Measurements from ENCODE around the gene TJP1.
"Not testable (repeated sequence)": the region's sequence is repeated elsewhere in the genome, so short reads cannot be mapped to it uniquely, and the experiment has no call there.

TJP1 gene

DNA sequence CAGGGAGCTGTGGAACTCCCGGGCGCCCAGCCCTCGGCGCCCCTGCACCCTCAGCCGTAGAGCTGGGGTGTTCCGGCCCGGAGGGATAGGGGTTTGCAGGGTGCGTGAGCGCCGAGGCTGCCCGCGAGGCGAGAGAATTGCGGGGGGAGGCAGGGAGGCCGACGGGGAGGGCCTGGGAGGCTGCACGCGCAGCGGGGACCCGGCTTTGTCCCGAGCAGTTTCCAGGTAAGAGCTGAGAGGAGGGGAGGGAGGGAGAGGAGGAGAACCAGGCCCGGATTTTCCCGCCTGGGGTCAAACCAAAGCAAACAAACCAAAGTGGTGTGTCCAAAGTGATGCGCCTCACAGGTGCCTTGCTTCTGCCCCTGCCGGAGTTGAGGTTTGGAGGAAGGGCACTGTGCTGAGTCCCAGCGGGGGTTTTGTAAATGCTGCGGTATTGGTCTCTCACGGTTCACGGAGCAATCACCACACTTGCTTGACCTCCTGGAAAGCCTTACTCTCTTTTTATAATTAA lies 146.4 kb downstream of the TJP1 start:
- TF ChIP-seq, protein P1, sequence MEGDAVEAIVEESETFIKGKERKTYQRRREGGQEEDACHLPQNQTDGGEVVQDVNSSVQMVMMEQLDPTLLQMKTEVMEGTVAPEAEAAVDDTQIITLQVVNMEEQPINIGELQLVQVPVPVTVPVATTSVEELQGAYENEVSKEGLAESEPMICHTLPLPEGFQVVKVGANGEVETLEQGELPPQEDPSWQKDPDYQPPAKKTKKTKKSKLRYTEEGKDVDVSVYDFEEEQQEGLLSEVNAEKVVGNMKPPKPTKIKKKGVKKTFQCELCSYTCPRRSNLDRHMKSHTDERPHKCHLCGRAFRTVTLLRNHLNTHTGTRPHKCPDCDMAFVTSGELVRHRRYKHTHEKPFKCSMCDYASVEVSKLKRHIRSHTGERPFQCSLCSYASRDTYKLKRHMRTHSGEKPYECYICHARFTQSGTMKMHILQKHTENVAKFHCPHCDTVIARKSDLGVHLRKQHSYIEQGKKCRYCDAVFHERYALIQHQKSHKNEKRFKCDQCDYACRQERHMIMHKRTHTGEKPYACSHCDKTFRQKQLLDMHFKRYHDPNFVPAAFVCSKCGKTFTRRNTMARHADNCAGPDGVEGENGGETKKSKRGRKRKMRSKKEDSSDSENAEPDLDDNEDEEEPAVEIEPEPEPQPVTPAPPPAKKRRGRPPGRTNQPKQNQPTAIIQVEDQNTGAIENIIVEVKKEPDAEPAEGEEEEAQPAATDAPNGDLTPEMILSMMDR (IDR thresholded peaks at IDR 0.05; ENCODE audit: low read depth, low read length) = no peak
- peak overlapping the region; percentile 59 for H3K4me3 ChIP-seq (ENCODE audit: low read depth, low read length)

GRCh38 chr15:29674661-29675533 lies 147.4 kb downstream of the TJP1 start:
- peak overlapping the region; percentile 59 for H3K4me3 ChIP-seq (ENCODE audit: low read depth, low read length)
- TF ChIP-seq, protein P1 (IDR thresholded peaks at IDR 0.05; ENCODE audit: low read depth, low read length) = no peak

DNA sequence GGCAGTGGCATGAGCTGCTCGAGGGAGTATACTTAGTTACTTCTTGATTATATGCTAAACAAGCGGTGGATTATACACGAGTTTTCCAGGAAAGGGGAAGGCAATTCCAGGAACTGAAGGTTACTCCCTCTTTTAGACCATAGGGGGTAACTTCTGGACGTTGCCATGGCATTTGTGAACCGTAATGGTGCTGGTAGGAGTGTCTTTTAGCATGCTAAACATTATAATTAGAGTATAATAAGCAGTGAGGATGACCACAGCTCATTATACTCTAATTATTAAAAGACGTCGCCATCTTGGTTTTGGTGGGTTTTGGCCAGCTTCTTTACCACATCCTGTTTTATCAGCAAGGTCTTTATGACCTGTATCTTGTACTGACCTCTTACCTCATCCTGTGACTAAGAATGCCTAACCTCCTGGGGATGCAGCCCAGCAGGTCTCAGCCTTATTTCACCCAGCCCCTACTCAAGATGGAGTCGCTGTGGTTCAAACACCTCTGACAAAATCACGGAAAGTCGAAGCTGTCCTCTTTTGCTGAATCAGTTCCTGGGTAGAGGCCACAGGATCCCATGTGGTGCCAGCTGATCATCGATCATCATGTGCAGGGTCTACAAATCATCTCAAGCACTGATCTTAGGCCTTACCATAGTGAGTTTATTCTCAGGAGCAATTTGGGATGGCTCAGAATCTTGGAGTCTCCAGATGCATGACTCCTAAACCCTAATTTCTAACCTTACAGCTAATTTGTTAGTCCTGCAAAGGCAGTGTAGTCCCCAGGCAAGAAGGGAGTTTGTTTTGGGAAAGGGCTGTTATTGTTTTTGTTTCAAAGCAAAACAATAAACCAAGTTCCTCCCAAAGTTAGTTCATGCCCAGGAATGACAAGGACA lies 149.1 kb downstream of the TJP1 start:
- H3K4me3 ChIP-seq (ENCODE audit: low read depth, low read length) = no peak overlapping the region
- TF ChIP-seq, protein P1 (IDR thresholded peaks at IDR 0.05; ENCODE audit: low read depth, low read length) = no peak

DNA sequence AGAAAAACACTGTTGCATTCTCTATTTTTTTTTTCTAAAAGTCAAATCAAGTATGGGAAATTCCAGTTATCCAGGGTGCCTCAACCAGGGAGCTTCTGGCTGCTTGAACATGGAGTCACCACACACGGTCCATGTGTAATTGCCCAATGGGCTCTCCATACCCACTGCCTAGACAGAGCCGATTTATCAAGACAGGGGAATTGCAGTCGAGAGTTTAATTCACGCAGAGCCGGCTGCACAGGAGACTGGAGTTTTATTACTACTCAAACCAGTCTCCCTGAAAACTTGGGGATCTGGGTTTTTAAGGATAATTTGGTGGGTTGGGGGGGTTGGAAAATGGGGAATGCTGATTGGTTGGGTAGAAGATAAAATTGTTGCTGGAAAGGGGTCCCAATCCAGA lies 149.8 kb downstream of the TJP1 start:
- TF ChIP-seq, protein P1 (IDR thresholded peaks at IDR 0.05; ENCODE audit: low read depth, low read length) = no peak
- H3K4me3 ChIP-seq (ENCODE audit: low read depth, low read length) = no peak overlapping the region

GRCh38 chr15:29672046-29672445 lies 150.2 kb downstream of the TJP1 start:
- H3K4me3 ChIP-seq (ENCODE audit: low read depth, low read length) = not testable (repeated sequence)

- TF ChIP-seq, protein P1 (IDR thresholded peaks at IDR 0.05; ENCODE audit: low read depth, low read length) = no peak
- no peak overlapping the region for H3K4me3 ChIP-seq (ENCODE audit: low read depth, low read length)
These were observed 151.0 kb downstream of the TJP1 start for GRCh38 chr15:29670998-29671981.

DNA sequence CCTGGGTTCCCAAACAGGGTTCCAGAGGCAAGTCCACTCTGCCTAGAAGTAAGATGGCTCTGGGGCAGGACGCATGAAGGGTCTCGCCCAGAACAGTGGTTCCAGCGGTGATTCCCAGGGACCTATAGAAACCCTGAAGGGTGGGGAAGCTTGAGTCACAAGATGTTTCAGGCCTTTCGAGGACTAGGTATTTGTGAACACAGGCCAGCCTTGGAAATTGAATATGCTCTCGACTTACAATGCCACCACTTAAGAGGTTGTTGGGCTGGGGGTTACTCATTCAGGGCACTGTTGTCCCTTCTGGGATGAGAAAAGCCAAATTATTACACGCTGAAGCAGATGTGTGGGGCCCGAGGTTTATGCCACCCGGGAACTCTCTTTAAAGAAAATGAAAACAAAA lies 152.0 kb downstream of the TJP1 start:
- TF ChIP-seq, protein P1 (IDR thresholded peaks at IDR 0.05; ENCODE audit: low read depth, low read length) = no peak
- H3K4me3 ChIP-seq (ENCODE audit: low read depth, low read length) = no peak overlapping the region

Measured in WI38 (cell line).